ENCODE data around the gene PKDCC.

The PKDCC gene

GRCh38 chr2:42041377-42042127 is 6.3 kb upstream of the PKDCC start:
- Histone ChIP-seq H3K4me3 (ENCODE audit: low read length in 2 of 2) (no peak overlapping the region), H3K27me3 (ENCODE audit: control insufficient read depth in 2 of 2, insufficient read depth in 2 of 2, low read length in 2 of 2) (peaks cover 0 to 3% of the 10 kb centered on the region in 2 donors), H3K4me1 (ENCODE audit: control insufficient read depth in 2 of 2, insufficient read depth in 2 of 2, low read length in 2 of 2) (peaks cover 2 to 6% of the 10 kb centered on the region in 2 donors), H3K27ac (ENCODE audit: low read depth in 2 of 2, low read length in 2 of 2) (no peak overlapping the region), H3K9ac (ENCODE audit: low read depth in 1 of 2, low read length in 2 of 2) (no peak overlapping the region), H3K9me3 (ENCODE audit: control insufficient read depth in 2 of 2, low read length in 2 of 2) (no peaks in the 10 kb centered on the region), H3K36me3 (ENCODE audit: control insufficient read depth in 2 of 2, insufficient read depth in 2 of 2, low read length in 2 of 2) (no peaks in the 10 kb centered on the region)

- no peak overlapping the region for H3K9ac ChIP-seq (ENCODE audit: low read depth in 1 of 2, low read length in 2 of 2)
- no peak overlapping the region for H3K27ac ChIP-seq (ENCODE audit: low read depth in 2 of 2, low read length in 2 of 2)
- no peaks in the 10 kb centered on the region for H3K9me3 ChIP-seq (ENCODE audit: control insufficient read depth in 2 of 2, low read length in 2 of 2)
- H3K27me3 ChIP-seq (ENCODE audit: control insufficient read depth in 2 of 2, insufficient read depth in 2 of 2, low read length in 2 of 2), result peaks cover 0 to 8% of the 10 kb centered on the region in 2 donors
- H3K36me3 ChIP-seq (ENCODE audit: control insufficient read depth in 2 of 2, insufficient read depth in 2 of 2, low read length in 2 of 2), result no peaks in the 10 kb centered on the region
- peaks cover 6 to 11% of the 10 kb centered on the region in 2 donors for H3K4me1 ChIP-seq (ENCODE audit: control insufficient read depth in 2 of 2, insufficient read depth in 2 of 2, low read length in 2 of 2)
- no peak overlapping the region for H3K4me3 ChIP-seq (ENCODE audit: low read length in 2 of 2)
Measured at GRCh38 chr2:42042631-42043355, 5.0 kb upstream of the PKDCC start.

GRCh38 chr2:42043789-42044394 is 3.9 kb upstream of the PKDCC start:
- Histone ChIP-seq H3K9me3 (ENCODE audit: control insufficient read depth in 2 of 2, low read length in 2 of 2) (no peaks in the 10 kb centered on the region), H3K9ac (ENCODE audit: low read depth in 1 of 2, low read length in 2 of 2) (no peak overlapping the region), H3K36me3 (ENCODE audit: control insufficient read depth in 2 of 2, insufficient read depth in 2 of 2, low read length in 2 of 2) (no peaks in the 10 kb centered on the region)

GRCh38 chr2:42044939-42045338 is 2.9 kb upstream of the PKDCC start:
- Histone ChIP-seq H3K27me3 (ENCODE audit: control insufficient read depth in 2 of 2, insufficient read depth in 2 of 2, low read length in 2 of 2) (peaks cover 0 to 11% of the 10 kb centered on the region in 2 donors), H3K9me3 (ENCODE audit: control insufficient read depth in 2 of 2, low read length in 2 of 2) (no peaks in the 10 kb centered on the region), H3K27ac (ENCODE audit: low read depth in 2 of 2, low read length in 2 of 2) (no peak overlapping the region), H3K36me3 (ENCODE audit: control insufficient read depth in 2 of 2, insufficient read depth in 2 of 2, low read length in 2 of 2) (no peaks in the 10 kb centered on the region), H3K9ac (ENCODE audit: low read depth in 1 of 2, low read length in 2 of 2) (no peak overlapping the region), H3K4me1 (ENCODE audit: control insufficient read depth in 2 of 2, insufficient read depth in 2 of 2, low read length in 2 of 2) (peaks cover 11 to 18% of the 10 kb centered on the region in 2 donors), H3K4me3 (ENCODE audit: low read length in 2 of 2) (no peak overlapping the region)

More at GRCh38 chr2:42043789-42044394, 3.9 kb upstream of the PKDCC start:
- peaks cover 9 to 11% of the 10 kb centered on the region in 2 donors for H3K4me1 ChIP-seq (ENCODE audit: control insufficient read depth in 2 of 2, insufficient read depth in 2 of 2, low read length in 2 of 2)
- peaks cover 0 to 10% of the 10 kb centered on the region in 2 donors for H3K27me3 ChIP-seq (ENCODE audit: control insufficient read depth in 2 of 2, insufficient read depth in 2 of 2, low read length in 2 of 2)
- no peak overlapping the region for H3K4me3 ChIP-seq (ENCODE audit: low read length in 2 of 2)
- H3K27ac ChIP-seq (ENCODE audit: low read depth in 2 of 2, low read length in 2 of 2), result no peak overlapping the region

GRCh38 chr2:42045352-42045751 is 2.5 kb upstream of the PKDCC start:
- H3K9me3 ChIP-seq (ENCODE audit: control insufficient read depth in 2 of 2, low read length in 2 of 2), result no peaks in the 10 kb centered on the region
- H3K9ac ChIP-seq (ENCODE audit: low read depth in 1 of 2, low read length in 2 of 2), result no peak overlapping the region
- peaks cover 0 to 11% of the 10 kb centered on the region in 2 donors for H3K27me3 ChIP-seq (ENCODE audit: control insufficient read depth in 2 of 2, insufficient read depth in 2 of 2, low read length in 2 of 2)
- peaks cover 11 to 22% of the 10 kb centered on the region in 2 donors for H3K4me1 ChIP-seq (ENCODE audit: control insufficient read depth in 2 of 2, insufficient read depth in 2 of 2, low read length in 2 of 2)
- H3K4me3 ChIP-seq (ENCODE audit: low read length in 2 of 2), result no peak overlapping the region
- no peak overlapping the region for H3K27ac ChIP-seq (ENCODE audit: low read depth in 2 of 2, low read length in 2 of 2)
- H3K36me3 ChIP-seq (ENCODE audit: control insufficient read depth in 2 of 2, insufficient read depth in 2 of 2, low read length in 2 of 2), result no peaks in the 10 kb centered on the region

- H3K36me3 ChIP-seq (ENCODE audit: control insufficient read depth in 2 of 2, insufficient read depth in 2 of 2, low read length in 2 of 2), result no peaks in the 10 kb centered on the region
- peaks cover 0 to 11% of the 10 kb centered on the region in 2 donors for H3K27me3 ChIP-seq (ENCODE audit: control insufficient read depth in 2 of 2, insufficient read depth in 2 of 2, low read length in 2 of 2)
- no peaks in the 10 kb centered on the region for H3K9me3 ChIP-seq (ENCODE audit: control insufficient read depth in 2 of 2, low read length in 2 of 2)
- no peak overlapping the region for H3K9ac ChIP-seq (ENCODE audit: low read depth in 1 of 2, low read length in 2 of 2)
- H3K4me1 ChIP-seq (ENCODE audit: control insufficient read depth in 2 of 2, insufficient read depth in 2 of 2, low read length in 2 of 2), result peaks cover 15 to 27% of the 10 kb centered on the region in 2 donors
- no peak overlapping the region for H3K4me3 ChIP-seq (ENCODE audit: low read length in 2 of 2)
- H3K27ac ChIP-seq (ENCODE audit: low read depth in 2 of 2, low read length in 2 of 2), result peak overlapping the region in 1 of 2 donors; percentile 61
Measured at GRCh38 chr2:42045848-42046748, 1.7 kb upstream of the PKDCC start.

GRCh38 chr2:42046819-42047487 is 868 bp upstream of the PKDCC start:
- Histone ChIP-seq H3K27me3 (ENCODE audit: control insufficient read depth in 2 of 2, insufficient read depth in 2 of 2, low read length in 2 of 2) (peaks cover 0 to 11% of the 10 kb centered on the region in 2 donors), H3K4me1 (ENCODE audit: control insufficient read depth in 2 of 2, insufficient read depth in 2 of 2, low read length in 2 of 2) (peaks cover 22 to 33% of the 10 kb centered on the region in 2 donors), H3K9me3 (ENCODE audit: control insufficient read depth in 2 of 2, low read length in 2 of 2) (no peaks in the 10 kb centered on the region), H3K9ac (ENCODE audit: low read depth in 1 of 2, low read length in 2 of 2) (peak overlapping the region; percentile 5 to 41), H3K4me3 (ENCODE audit: low read length in 2 of 2) (peak overlapping the region; percentile 22 to 66), H3K36me3 (ENCODE audit: control insufficient read depth in 2 of 2, insufficient read depth in 2 of 2, low read length in 2 of 2) (no peaks in the 10 kb centered on the region), H3K27ac (ENCODE audit: low read depth in 2 of 2, low read length in 2 of 2) (peak overlapping the region; percentile 18 to 61)

- peaks cover 0 to 11% of the 10 kb centered on the region in 2 donors for H3K27me3 ChIP-seq (ENCODE audit: control insufficient read depth in 2 of 2, insufficient read depth in 2 of 2, low read length in 2 of 2)
- H3K9me3 ChIP-seq (ENCODE audit: control insufficient read depth in 2 of 2, low read length in 2 of 2), result no peaks in the 10 kb centered on the region
- H3K9ac ChIP-seq (ENCODE audit: low read depth in 1 of 2, low read length in 2 of 2), result peak overlapping the region; percentile 82 to 84
- peaks cover 0 to 4% of the 10 kb centered on the region in 2 donors for H3K36me3 ChIP-seq (ENCODE audit: control insufficient read depth in 2 of 2, insufficient read depth in 2 of 2, low read length in 2 of 2)
- H3K4me1 ChIP-seq (ENCODE audit: control insufficient read depth in 2 of 2, insufficient read depth in 2 of 2, low read length in 2 of 2), result peaks cover 31 to 47% of the 10 kb centered on the region in 2 donors
- peak overlapping the region; percentile 73 to 82 for H3K27ac ChIP-seq (ENCODE audit: low read depth in 2 of 2, low read length in 2 of 2)
- H3K4me3 ChIP-seq (ENCODE audit: low read length in 2 of 2), result peak overlapping the region; percentile 87 to 94
Measured at GRCh38 chr2:42048299-42049220, 739 bp downstream of the PKDCC start.
